Choroid plexus epithelial cell (primary cell): Measurements from ENCODE around the gene MYOZ2.

Experiments
- DNase-seq: peaks from one replicate; pipeline ENCODE4 v3.0.0-alpha.2; 2010; ENCODE audit warnings: low read depth
- H3K4me3 ChIP-seq: 2 replicates; pipeline ENCODE4 v1.5.1; 2011; ENCODE audit warnings: low read depth, mild to moderate bottlenecking, control low read depth, low read length, moderate library complexity
- TF ChIP-seq, protein P1 (sequence below): conservative IDR thresholded peaks from 2 replicates; pipeline ENCODE4 v1.5.1; 2011; ENCODE audit warnings: low read depth, mild to moderate bottlenecking, control low read depth, inconsistent platforms, low read length, moderate library complexity

MYOZ2 gene

DNA sequence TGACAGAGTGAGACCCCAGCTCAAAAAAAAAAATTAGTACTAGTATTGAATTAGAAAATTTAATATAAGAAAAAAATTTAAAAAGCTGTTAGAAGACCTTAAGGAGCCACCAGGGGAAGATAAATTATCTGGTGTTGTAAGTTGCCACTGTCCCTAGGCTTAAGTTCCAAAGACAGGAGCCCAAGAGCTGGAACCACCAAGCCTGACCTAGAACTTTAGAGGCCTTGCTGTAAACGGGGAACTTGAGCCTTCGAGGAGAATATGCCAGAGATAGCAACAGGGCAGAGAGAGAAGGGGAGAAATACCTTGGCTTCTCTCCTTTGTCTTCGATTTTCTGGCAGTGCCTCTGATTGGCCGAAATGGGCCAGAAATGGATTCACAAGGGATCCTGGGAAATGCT lies 85.8 kb downstream of the MYOZ2 start:
- TF ChIP-seq, protein P1, sequence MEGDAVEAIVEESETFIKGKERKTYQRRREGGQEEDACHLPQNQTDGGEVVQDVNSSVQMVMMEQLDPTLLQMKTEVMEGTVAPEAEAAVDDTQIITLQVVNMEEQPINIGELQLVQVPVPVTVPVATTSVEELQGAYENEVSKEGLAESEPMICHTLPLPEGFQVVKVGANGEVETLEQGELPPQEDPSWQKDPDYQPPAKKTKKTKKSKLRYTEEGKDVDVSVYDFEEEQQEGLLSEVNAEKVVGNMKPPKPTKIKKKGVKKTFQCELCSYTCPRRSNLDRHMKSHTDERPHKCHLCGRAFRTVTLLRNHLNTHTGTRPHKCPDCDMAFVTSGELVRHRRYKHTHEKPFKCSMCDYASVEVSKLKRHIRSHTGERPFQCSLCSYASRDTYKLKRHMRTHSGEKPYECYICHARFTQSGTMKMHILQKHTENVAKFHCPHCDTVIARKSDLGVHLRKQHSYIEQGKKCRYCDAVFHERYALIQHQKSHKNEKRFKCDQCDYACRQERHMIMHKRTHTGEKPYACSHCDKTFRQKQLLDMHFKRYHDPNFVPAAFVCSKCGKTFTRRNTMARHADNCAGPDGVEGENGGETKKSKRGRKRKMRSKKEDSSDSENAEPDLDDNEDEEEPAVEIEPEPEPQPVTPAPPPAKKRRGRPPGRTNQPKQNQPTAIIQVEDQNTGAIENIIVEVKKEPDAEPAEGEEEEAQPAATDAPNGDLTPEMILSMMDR, result no peak
- H3K4me3 ChIP-seq, result no peak overlapping the region

DNA sequence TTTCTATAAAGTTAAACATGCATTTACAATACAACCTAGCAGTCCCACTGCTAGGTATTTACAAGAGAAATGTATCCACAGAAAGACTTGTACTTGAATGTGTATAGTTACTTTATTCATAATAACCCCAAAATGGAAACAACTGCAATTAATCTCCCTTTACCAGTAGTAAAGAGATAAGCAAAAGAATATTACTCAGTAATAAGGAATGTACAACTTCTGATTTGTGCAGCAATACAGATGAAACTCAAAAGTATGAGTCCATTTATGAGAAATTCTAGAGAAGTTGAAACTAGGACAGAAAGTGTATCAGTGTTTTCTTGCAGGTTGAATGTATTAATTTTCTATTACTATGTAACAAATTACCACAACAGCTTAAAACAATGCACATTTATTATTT lies 92.1 kb downstream of the MYOZ2 start:
- peak; percentile 60 for DNase-seq
- no peak overlapping the region for H3K4me3 ChIP-seq
- TF ChIP-seq, protein P1, result no peak

More for the DNA sequence above, 85.8 kb downstream of the MYOZ2 start:
- DNase-seq, result no peak

DNA sequence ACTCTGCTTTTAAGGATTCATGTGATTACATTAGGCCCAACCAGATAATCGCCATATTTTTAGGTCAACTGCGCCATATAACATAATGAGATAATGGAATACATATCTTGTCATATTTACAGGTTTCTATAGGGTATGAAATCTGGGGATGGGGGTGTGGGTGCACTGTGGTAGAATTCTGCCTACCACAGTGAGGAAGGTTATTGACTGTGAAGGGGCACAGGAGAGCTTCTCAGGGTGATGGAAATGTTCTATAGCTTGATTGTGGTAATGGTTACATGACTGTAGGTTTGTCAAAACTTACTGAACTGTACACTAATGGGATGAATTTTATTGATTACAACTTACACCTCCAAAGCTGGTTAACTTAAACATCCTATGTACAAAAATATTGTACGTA lies 92.8 kb downstream of the MYOZ2 start:
- H3K4me3 ChIP-seq, result no peak overlapping the region
- TF ChIP-seq, protein P1, result no peak
- no peak for DNase-seq

DNA sequence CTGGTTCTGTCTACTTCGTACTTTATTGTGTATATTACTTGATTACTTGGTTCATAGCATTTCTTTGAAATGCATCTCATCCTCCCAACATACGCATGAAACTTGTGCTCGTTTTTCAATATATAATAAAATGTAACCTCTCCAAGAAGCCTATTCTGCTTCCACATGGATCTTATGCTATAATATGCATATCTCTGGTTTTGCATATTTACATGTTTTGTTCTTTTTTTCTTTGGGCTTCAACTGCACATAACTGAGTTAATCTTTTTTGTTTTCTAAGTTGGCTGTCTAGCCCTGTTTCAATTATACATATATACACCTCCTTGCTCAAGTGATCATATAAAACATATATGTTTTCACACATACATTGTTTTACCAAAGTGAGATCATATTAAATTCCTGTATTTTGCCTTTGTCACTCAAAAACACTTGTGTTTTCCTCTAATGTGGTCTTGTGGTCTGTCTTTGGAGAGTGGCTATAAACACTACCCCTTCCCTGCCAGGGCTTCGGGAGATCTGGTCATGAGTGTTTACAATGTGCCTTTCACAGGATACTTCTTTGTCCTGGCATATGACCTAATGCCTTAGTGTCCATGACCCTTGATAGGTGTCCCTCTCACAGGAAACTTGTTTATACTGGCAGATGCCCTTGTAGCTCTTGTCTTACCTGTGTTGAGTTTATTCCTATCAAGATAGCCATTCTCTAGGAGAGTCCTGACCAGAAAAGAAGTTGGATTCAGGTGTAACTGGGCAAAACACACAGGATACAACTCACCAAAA lies 94.5 kb downstream of the MYOZ2 start:
- TF ChIP-seq, protein P1, result no peak
- no peak overlapping the region for H3K4me3 ChIP-seq

DNA sequence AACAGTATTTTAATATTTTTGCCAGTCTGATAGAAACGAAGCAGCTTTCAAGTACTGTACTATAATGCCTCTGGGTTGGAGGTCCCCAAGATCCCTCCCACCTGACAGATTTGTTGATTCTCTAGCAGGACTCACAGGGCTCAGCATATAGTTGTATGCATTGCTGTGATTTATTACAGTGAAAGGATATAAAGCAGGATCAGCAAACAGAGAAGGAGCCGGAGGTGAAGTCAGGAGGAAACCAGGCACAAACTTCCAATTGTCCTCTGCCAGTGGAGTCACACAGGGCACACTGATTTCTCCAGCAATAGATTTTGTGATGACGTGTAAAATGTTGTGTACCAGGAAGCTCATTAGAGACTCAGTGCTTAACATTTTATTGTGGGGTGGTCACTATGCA lies 95.9 kb downstream of the MYOZ2 start:
- H3K4me3 ChIP-seq, result no peak overlapping the region
- TF ChIP-seq, protein P1, result no peak
- DNase-seq, result no peak

More for the DNA sequence above, 94.5 kb downstream of the MYOZ2 start:
- no peak for DNase-seq

DNA sequence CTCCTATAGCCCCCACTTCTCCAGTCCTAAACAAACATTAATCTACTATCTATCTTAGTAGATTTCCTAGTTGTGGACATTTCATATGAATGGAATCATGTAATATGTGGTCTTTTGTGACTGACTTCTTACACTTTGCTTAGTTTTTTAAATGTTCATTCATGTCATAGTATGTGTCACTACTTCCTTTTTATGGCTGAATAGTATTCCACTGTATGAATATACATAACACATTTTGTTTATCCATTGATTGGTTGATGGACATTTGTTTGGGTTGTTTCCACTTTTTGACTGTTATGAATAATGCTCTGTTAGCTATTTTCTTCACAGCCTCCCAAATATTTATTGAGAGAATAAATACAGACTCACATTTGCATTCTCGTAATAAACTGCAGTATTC lies 96.7 kb downstream of the MYOZ2 start:
- no peak for DNase-seq
- H3K4me3 ChIP-seq, result no peak overlapping the region
- TF ChIP-seq, protein P1, result no peak

DNA sequence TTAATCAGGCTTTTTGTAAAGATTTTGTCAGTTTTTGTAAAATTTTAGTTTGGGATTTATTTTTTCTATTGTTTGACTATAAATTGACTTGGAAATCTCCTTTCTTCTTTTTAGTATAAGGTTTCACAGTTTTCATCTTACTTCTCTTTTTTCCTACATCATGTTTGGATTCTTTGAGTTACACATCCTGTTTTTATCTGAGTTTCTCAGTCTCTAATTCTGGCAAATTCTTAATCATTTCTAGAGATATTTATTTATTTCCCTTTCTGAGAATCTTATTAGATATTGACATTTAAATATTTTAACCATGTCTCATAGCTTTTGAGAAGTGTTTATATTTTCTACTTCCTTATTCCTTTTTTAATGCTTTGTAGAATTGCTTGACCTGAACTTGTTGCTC lies 97.6 kb downstream of the MYOZ2 start:
- DNase-seq, result no peak
- TF ChIP-seq, protein P1, result no peak
- H3K4me3 ChIP-seq, result no peak overlapping the region
